A549 (cell line): Measurements from ENCODE around the gene NUP50. TPM values are rescaled to one million over a fixed set of nuclear protein-coding genes. Genes with fewer than 3 reads are reported as not detected.

Experiments used
- ATAC-seq, 2 experiments: fragments of 200-7000 bp in 1 of 2; fragments of >200 bp in 1 of 2; cut with Nextera tagmentation in 1 of 2; cut with Tn5 transposase in 1 of 2; 3 replicates each; pipeline versions ENCODE4 v1.8.0 to v1.9.1; 2018 to 2020; ENCODE audit warnings: mild to moderate bottlenecking in 1 of 2, moderate library complexity in 1 of 2
- CTCF ChIA-PET: fragments of 300-600 bp; sonication (Branson Sonifier 250); formaldehyde crosslinking; extraction: SDS; loops from one replicate; lab custom pipeline; 2021; ENCODE audit warnings: antibody characterized with exemption, inconsistent platforms; lab: Yijun Ruan, JAX
- POLR2A ChIA-PET: fragments of 350-600 bp; formaldehyde crosslinking; extraction: SDS; loops from one replicate; lab custom pipeline; 2021; ENCODE audit warnings: antibody characterized with exemption, inconsistent platforms; lab: Yijun Ruan, JAX
- DNase-seq, 2 experiments: peaks; one replicate each; pipeline versions ENCODE4 v3.0.0 to v3.0.0-alpha.2; 2011 to 2016; ENCODE audit warnings: low read depth in 1 of 2, low spot score in 1 of 2
- FAIRE-seq: peaks from 2 replicates; lab custom pipeline; 2011; peaks lifted over from hg19 to GRCh38; lab: Jason Lieb, UNC
- H3K27ac ChIP-seq, 2 experiments: fragments of >200 bp; sonication (Bioruptor Twin); formaldehyde crosslinking; 3 replicates each; pipeline ENCODE4 v1.5.1; 2016 to 2017
- H3K4me1 ChIP-seq: fragments of >200 bp; sonication (Bioruptor Twin); formaldehyde crosslinking; 3 replicates; pipeline ENCODE4 v1.6.1; 2016
- H3K4me2 ChIP-seq: fragments of >200 bp; sonication (Bioruptor Twin); formaldehyde crosslinking; 3 replicates; pipeline ENCODE4 v1.6.1; 2016
- H3K4me3 ChIP-seq: fragments of >200 bp; sonication (Bioruptor Twin); formaldehyde crosslinking; 3 replicates; pipeline ENCODE4 v1.5.1; 2016
- H3K9me3 ChIP-seq: fragments of >200 bp; sonication (Bioruptor Twin); formaldehyde crosslinking; 3 replicates; pipeline ENCODE4 v1.6.1; 2016
- BHLHE40 ChIP-seq: IDR thresholded peaks from 2 replicates; pipeline ENCODE4 v1.6.1; 2012; ENCODE audit warnings: low read depth, low read length, inconsistent platforms
- CEBPB ChIP-seq, 2 experiments: fragments of >200 bp in 1 of 2; sonication (Bioruptor Twin) in 1 of 2; formaldehyde crosslinking in 1 of 2; IDR thresholded peaks; 2 replicates each; pipeline ENCODE4 v1.6.1; 2012 to 2016
- CHD4 ChIP-seq: fragments of 200-600 bp; sonication (generic); IDR thresholded peaks from 2 replicates; pipeline ENCODE4 v1.6.1; 2016; ENCODE audit warnings: antibody characterized with exemption, mild to moderate bottlenecking, borderline replicate concordance
- CTCF ChIP-seq: fragments of >200 bp; sonication (Bioruptor Twin); formaldehyde crosslinking; IDR thresholded peaks from 3 replicates; pipeline ENCODE4 v1.5.1; 2016
- E2F6 ChIP-seq: IDR thresholded peaks from 2 replicates; pipeline ENCODE4 v1.6.1; 2012; ENCODE audit warnings: low read depth, borderline replicate concordance
- EHF ChIP-seq: fragments of 250-450 bp; sonication (Bioruptor Pico); IDR thresholded peaks from 2 replicates; pipeline ENCODE4 v1.5.0; 2020; ENCODE audit warnings: mild to moderate bottlenecking
- FOSL2 ChIP-seq, 2 experiments: fragments of 450-650 bp in 1 of 2; fragments of >200 bp in 1 of 2; sonication (Bioruptor Twin) in 1 of 2; formaldehyde crosslinking; IDR thresholded peaks; 2 replicates each; pipeline versions ENCODE4 v1.5.0 to v1.6.1; 2016 to 2020; ENCODE audit warnings: mild to moderate bottlenecking in 1 of 2, moderate library complexity in 1 of 2
- FOXS1 ChIP-seq: fragments of 250-450 bp; sonication (Bioruptor Pico); IDR thresholded peaks from 2 replicates; pipeline ENCODE4 v1.5.0; 2020; ENCODE audit warnings: mild to moderate bottlenecking, moderate library complexity
- HEYL ChIP-seq: fragments of 250-450 bp; sonication (Bioruptor Pico); IDR thresholded peaks from 2 replicates; pipeline ENCODE4 v1.8.0; 2021; ENCODE audit warnings: mild to moderate bottlenecking, moderate library complexity
- JUNB ChIP-seq: fragments of >200 bp; sonication (Bioruptor Twin); formaldehyde crosslinking; IDR thresholded peaks from 2 replicates; pipeline ENCODE4 v1.6.1; 2016
- KDM1A ChIP-seq: fragments of 200-600 bp; sonication (generic); IDR thresholded peaks from 2 replicates; pipeline ENCODE4 v1.6.1; 2016; ENCODE audit warnings: low read depth, mild to moderate bottlenecking
- KDM5A ChIP-seq: fragments of 200-600 bp; sonication (generic); IDR thresholded peaks from 2 replicates; pipeline ENCODE4 v1.6.1; 2016; ENCODE audit warnings: antibody characterized with exemption, mild to moderate bottlenecking
- MAFK ChIP-seq: fragments of 450-650 bp; IDR thresholded peaks from 2 replicates; pipeline ENCODE4 v1.6.1; 2014; ENCODE audit not compliant: partially characterized antibody
- POLR2AphosphoS2 ChIP-seq: conservative IDR thresholded peaks from 2 replicates; pipeline ENCODE4 v1.6.1; 2012; ENCODE audit warnings: low read length, improper control_type of control experiment, inconsistent platforms
- RCOR1 ChIP-seq: fragments of 150-350 bp; IDR thresholded peaks from 2 replicates; pipeline ENCODE4 v1.6.1; 2014; ENCODE audit warnings: antibody characterized with exemption, low read length, low read depth
- RNF2 ChIP-seq: fragments of 200-600 bp; sonication (generic); IDR thresholded peaks from 2 replicates; pipeline ENCODE4 v1.6.1; 2016; ENCODE audit warnings: low read depth, mild to moderate bottlenecking, antibody characterized with exemption, moderate library complexity, borderline replicate concordance
- SMC3 ChIP-seq: fragments of >200 bp; sonication (Bioruptor Twin); formaldehyde crosslinking; IDR thresholded peaks from 3 replicates; pipeline ENCODE4 v1.6.1; 2018; ENCODE audit warnings: inconsistent platforms
- SREBF2 ChIP-seq: fragments of 450-650 bp; IDR thresholded peaks from 2 replicates; pipeline ENCODE4 v1.6.1; 2014; ENCODE audit warnings: mild to moderate bottlenecking, moderate library complexity
- TP53 ChIP-seq: fragments of 250-450 bp; sonication (Bioruptor Pico); IDR thresholded peaks from 2 replicates; pipeline ENCODE4 v1.5.0; 2021; ENCODE audit warnings: mild to moderate bottlenecking, moderate library complexity
- ZC3H11A ChIP-seq: fragments of 450-650 bp; IDR thresholded peaks from 2 replicates; pipeline ENCODE4 v1.6.1; 2014; ENCODE audit warnings: antibody characterized with exemption, mild to moderate bottlenecking
- ZNF302 ChIP-seq: fragments of 250-450 bp; sonication (Bioruptor Pico); IDR thresholded peaks from 2 replicates; pipeline ENCODE4 v1.9.0; 2021; ENCODE audit warnings: inconsistent platforms, mild to moderate bottlenecking, moderate library complexity
- ZSCAN20 ChIP-seq: fragments of 250-450 bp; sonication (Bioruptor Pico); IDR thresholded peaks from 2 replicates; pipeline ENCODE4 v1.8.0; 2022; ENCODE audit warnings: mild to moderate bottlenecking, moderate library complexity
- WGBS: methylation state at CpG from one replicate; pipeline ENCODE4 v1.1.6; 2017; ENCODE audit errors: missing lambda C conversion rate; 5-methylcytosine and 5-hydroxymethylcytosine counted together
- polyA plus RNA-seq, 4 experiments: library from polyadenylated mRNA; depleted of rRNA in 3 of 4; stranded (reverse); fragments of >200 nt; fragmentation: RNase III in 1 of 4; extraction: RNeasy Plus Mini Kit Qiagen cat#74134 plus additional on column Dnase treatment in 1 of 4; gene quantifications; 2 replicates in 3 of 4; 3 replicates in 1 of 4; pipeline ENCODE4 v1.2.3, GENCODE V29; 2011 to 2017
- TF ChIP-seq, protein P1 (sequence below): IDR thresholded peaks from 2 replicates; pipeline ENCODE4 v1.6.1; 2012
- TF ChIP-seq, protein P2 (sequence below): fragments of 250-450 bp; sonication (Bioruptor Pico); IDR thresholded peaks from 2 replicates; pipeline ENCODE4 v1.5.0; 2020; ENCODE audit warnings: low read depth, mild to moderate bottlenecking, moderate library complexity
- TF ChIP-seq, protein P3 (sequence below): fragments of >200 bp; sonication (Bioruptor Twin); formaldehyde crosslinking; IDR thresholded peaks from 3 replicates; pipeline ENCODE4 v1.6.1; 2016
- TF ChIP-seq, protein P4 (sequence below): fragments of 150-350 bp; IDR thresholded peaks from 2 replicates; pipeline ENCODE4 v1.6.1; 2014; ENCODE audit warnings: low read depth, mild to moderate bottlenecking, low read length

NUP50 gene
- polyA plus RNA-seq, 2 of the 4 experiments (the other 2 are of a cell fraction), result 16.7 to 25.3 TPM

DNA sequence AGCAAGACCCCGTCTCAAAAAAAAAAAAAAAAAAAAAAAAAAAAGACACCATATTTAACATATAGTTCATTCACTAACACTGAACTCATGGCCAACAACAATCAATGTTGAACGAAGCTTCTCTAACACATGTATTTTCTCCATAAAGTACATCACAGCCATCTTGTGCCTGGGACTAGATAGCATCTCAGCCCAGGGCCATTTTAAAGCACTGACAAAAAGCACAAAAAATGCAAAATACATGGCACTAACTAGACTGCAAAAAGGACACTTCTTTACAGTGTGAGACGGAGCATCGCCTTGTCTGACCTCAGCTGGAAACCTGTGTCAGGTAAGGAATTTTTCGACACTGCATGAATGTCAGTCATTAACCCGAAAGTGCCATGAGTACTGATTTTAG lies 53.6 kb downstream of the NUP50 start:
- FAIRE-seq (no peak), ATAC-seq (no peak), DNase-seq (no peak)
- TF ChIP-seq E2F6 (no peak), KDM1A (no peak), FOSL2 (IDR thresholded peaks at IDR 0.05) (no peak), FOSL2 (CRISPR knock-in tag; IDR thresholded peaks at IDR 0.05) (no peak), SMC3 (no peak), BHLHE40 (no peak), TP53 (CRISPR knock-in tag) (no peak), CTCF (no peak), CHD4 (no peak), ZNF302 (no peak), RCOR1 (no peak), MAFK (no peak), EHF (no peak), RNF2 (no peak)
- TF ChIP-seq, protein P1, sequence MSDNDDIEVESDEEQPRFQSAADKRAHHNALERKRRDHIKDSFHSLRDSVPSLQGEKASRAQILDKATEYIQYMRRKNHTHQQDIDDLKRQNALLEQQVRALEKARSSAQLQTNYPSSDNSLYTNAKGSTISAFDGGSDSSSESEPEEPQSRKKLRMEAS, result no peak
- TF ChIP-seq, protein P2, sequence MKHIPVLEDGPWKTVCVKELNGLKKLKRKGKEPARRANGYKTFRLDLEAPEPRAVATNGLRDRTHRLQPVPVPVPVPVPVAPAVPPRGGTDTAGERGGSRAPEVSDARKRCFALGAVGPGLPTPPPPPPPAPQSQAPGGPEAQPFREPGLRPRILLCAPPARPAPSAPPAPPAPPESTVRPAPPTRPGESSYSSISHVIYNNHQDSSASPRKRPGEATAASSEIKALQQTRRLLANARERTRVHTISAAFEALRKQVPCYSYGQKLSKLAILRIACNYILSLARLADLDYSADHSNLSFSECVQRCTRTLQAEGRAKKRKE (CRISPR knock-in tag), result no peak
- TF ChIP-seq, protein P3, sequence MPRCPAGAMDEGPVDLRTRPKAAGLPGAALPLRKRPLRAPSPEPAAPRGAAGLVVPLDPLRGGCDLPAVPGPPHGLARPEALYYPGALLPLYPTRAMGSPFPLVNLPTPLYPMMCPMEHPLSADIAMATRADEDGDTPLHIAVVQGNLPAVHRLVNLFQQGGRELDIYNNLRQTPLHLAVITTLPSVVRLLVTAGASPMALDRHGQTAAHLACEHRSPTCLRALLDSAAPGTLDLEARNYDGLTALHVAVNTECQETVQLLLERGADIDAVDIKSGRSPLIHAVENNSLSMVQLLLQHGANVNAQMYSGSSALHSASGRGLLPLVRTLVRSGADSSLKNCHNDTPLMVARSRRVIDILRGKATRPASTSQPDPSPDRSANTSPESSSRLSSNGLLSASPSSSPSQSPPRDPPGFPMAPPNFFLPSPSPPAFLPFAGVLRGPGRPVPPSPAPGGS, result no peak
- Histone ChIP-seq H3K4me2 (no peak overlapping the region), H3K27ac (no peak overlapping the region), H3K9me3 (no peaks in the 10 kb centered on the region), H3K4me3 (no peak overlapping the region), H3K4me1 (peaks cover 15% of the 10 kb centered on the region)
- CTCF ChIA-PET, result interaction anchor here (0.6 to 1.2 kb wide), 2 partner anchors 9 to 874 kb away, joined by 3 to 4 read pairs; no protein-coding TSS in a partner anchor
- 81% methylated on average over 6 of the region's 6 CpGs for WGBS
- POLR2A ChIA-PET, result no interaction called here

- DNase-seq (no peak), FAIRE-seq (no peak), ATAC-seq (no peak)
- H3K4me2 ChIP-seq, result no peak overlapping the region
- no peaks in the 10 kb centered on the region for H3K9me3 ChIP-seq
- 97% methylated on average over 14 of the region's 14 CpGs for WGBS
- no peak for TF ChIP-seq SMC3
- TF ChIP-seq, protein P4, sequence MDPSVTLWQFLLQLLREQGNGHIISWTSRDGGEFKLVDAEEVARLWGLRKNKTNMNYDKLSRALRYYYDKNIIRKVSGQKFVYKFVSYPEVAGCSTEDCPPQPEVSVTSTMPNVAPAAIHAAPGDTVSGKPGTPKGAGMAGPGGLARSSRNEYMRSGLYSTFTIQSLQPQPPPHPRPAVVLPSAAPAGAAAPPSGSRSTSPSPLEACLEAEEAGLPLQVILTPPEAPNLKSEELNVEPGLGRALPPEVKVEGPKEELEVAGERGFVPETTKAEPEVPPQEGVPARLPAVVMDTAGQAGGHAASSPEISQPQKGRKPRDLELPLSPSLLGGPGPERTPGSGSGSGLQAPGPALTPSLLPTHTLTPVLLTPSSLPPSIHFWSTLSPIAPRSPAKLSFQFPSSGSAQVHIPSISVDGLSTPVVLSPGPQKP, result no peak
- TF ChIP-seq EHF, result no peak
- no peak for TF ChIP-seq CEBPB (IDR thresholded peaks at IDR 0.05)
- TF ChIP-seq CHD4, result no peak
- TF ChIP-seq BHLHE40, result no peak
- no peak for TF ChIP-seq ZC3H11A
- TF ChIP-seq CTCF, result no peak
- no peak for TF ChIP-seq ZSCAN20 (CRISPR knock-in tag)
- TF ChIP-seq JUNB, result no peak
- TF ChIP-seq HEYL, result no peak
- TF ChIP-seq, protein P3, result no peak
- TF ChIP-seq KDM5A, result no peak
- no peak for TF ChIP-seq FOXS1 (CRISPR knock-in tag)
- no peak for TF ChIP-seq POLR2AphosphoS2
- TF ChIP-seq SREBF2, result no peak
- ChIA-PET POLR2A (no interaction called here), CTCF (interaction anchor here (0.6 to 1.9 kb wide), 2 partner anchors 8 to 874 kb away, joined by 4 to 5 read pairs; no protein-coding TSS in a partner anchor)
- H3K4me3 ChIP-seq, result no peak overlapping the region
- peaks cover 13% of the 10 kb centered on the region for H3K4me1 ChIP-seq
- no peak overlapping the region for H3K27ac ChIP-seq
These were observed 54.1 kb downstream of the NUP50 start for GRCh38 chr22:45217806-45218205.
